Measurements from ENCODE around the gene HERC2.

GRCh38 chr15:28098766-28099554, 223.0 kb downstream of the HERC2 start, which contains the start of gene OCA2:
- TF ChIP-seq EZH2 (IDR thresholded peaks at IDR 0.05; ENCODE audit: low read depth, low read length, severe bottlenecking) (no peak), SUZ12 (IDR thresholded peaks at IDR 0.05; ENCODE audit: low read length) (no peak; the same call in 1 of the 2 replicates), POLR2AphosphoS5 (IDR thresholded peaks at IDR 0.05; ENCODE audit: low read depth, low read length) (no peak), CTCF (IDR thresholded peaks at IDR 0.05; ENCODE audit: control extremely low read depth in 1 of 3, insufficient read depth in 1 of 3, low read depth in 1 of 3, low read length in 3 of 3) (peak in 2 of 3 experiments; percentile 34 to 42; a peak in 3 of 4 replicates), SIN3A (conservative IDR thresholded peaks at IDR 0.05 in 1 of 2, IDR thresholded peaks at IDR 0.05 in 1 of 2; ENCODE audit: low read depth in 1 of 2, low read length in 2 of 2) (no peak), CHD2 (IDR thresholded peaks at IDR 0.05; ENCODE audit: low read length) (no peak)
